Neuronal stem cell (in vitro differentiated cells): ENCODE results near the gene RAB6B.

Experiments used
- DNase-seq: peaks from one replicate; pipeline ENCODE4 v3.0.0-alpha.2; 2013; ENCODE audit warnings: low spot score
- H2AFZ ChIP-seq: one replicate; pipeline ENCODE4 v1.6.1; 2013; ENCODE audit warnings: mild to moderate bottlenecking, low read length, inconsistent platforms
- H2AK5ac ChIP-seq: 2 replicates; pipeline ENCODE4 v1.6.1; 2013; ENCODE audit warnings: low read depth, mild to moderate bottlenecking, inconsistent platforms, low read length, moderate library complexity, mixed read lengths
- H2BK120ac ChIP-seq: 2 replicates; pipeline ENCODE4 v1.6.1; 2013; ENCODE audit warnings: low read depth, mild to moderate bottlenecking, inconsistent platforms, low read length, moderate library complexity, mixed read lengths
- H2BK12ac ChIP-seq: one replicate; pipeline ENCODE4 v1.6.1; 2013; ENCODE audit warnings: low read length, inconsistent platforms
- H2BK15ac ChIP-seq: 2 replicates; pipeline ENCODE4 v1.6.1; 2013; ENCODE audit warnings: mild to moderate bottlenecking, low read length, inconsistent platforms, mixed read lengths
- H2BK5ac ChIP-seq: one replicate; pipeline ENCODE4 v1.6.1; 2013; ENCODE audit warnings: inconsistent platforms, mild to moderate bottlenecking, low read length, moderate library complexity
- H3K14ac ChIP-seq: one replicate; pipeline ENCODE4 v1.6.1; 2013; ENCODE audit warnings: low read length, inconsistent platforms
- H3K18ac ChIP-seq: 2 replicates; pipeline ENCODE4 v1.6.1; 2013; ENCODE audit warnings: low read length, inconsistent platforms
- H3K23ac ChIP-seq: 2 replicates; pipeline ENCODE4 v1.6.1; 2013; ENCODE audit warnings: low read depth, mild to moderate bottlenecking, mixed read lengths, low read length, inconsistent platforms; ENCODE audit not compliant: poor library complexity
- H3K27ac ChIP-seq: replicated peaks from 3 replicates; pipeline ENCODE4 v1.5.1; 2013; ENCODE audit warnings: low read length, inconsistent platforms
- H3K27me3 ChIP-seq, 3 experiments: 2 replicates each; pipeline ENCODE4 v1.6.1; 2013; ENCODE audit warnings: low read length in 3 of 3, mild to moderate bottlenecking in 2 of 3, inconsistent platforms in 1 of 3, low read depth in 1 of 3, mixed read lengths in 1 of 3, moderate library complexity in 1 of 3; ENCODE audit not compliant: control insufficient read depth in 3 of 3, insufficient read depth in 3 of 3
- H3K36me3 ChIP-seq, 2 donors: replicated peaks in 1 of 2; 2 replicates each; pipeline ENCODE4 v1.6.1; 2013; ENCODE audit warnings: low read length in 2 of 2; ENCODE audit not compliant: control insufficient read depth in 2 of 2, insufficient read depth in 2 of 2
- H3K4ac ChIP-seq: 2 replicates; pipeline ENCODE4 v1.6.1; 2013; ENCODE audit warnings: inconsistent platforms, mild to moderate bottlenecking, low read length, moderate library complexity
- H3K4me1 ChIP-seq, 2 donors: 1 replicate in 1 of 2; 2 replicates in 1 of 2; pipeline ENCODE4 v1.6.1; 2013; ENCODE audit warnings: low read length in 2 of 2, low read depth in 1 of 2; ENCODE audit not compliant: control insufficient read depth in 2 of 2, insufficient read depth in 1 of 2
- H3K4me2 ChIP-seq: one replicate; pipeline ENCODE4 v1.6.1; 2013; ENCODE audit warnings: mild to moderate bottlenecking, low read length, inconsistent platforms; ENCODE audit not compliant: insufficient read depth, poor library complexity, severe bottlenecking
- H3K4me3 ChIP-seq, 2 donors: 2 replicates each; pipeline ENCODE4 v1.5.1; 2013; ENCODE audit warnings: low read length in 2 of 2, mild to moderate bottlenecking in 2 of 2, inconsistent platforms in 1 of 2, moderate library complexity in 1 of 2
- H3K79me1 ChIP-seq: one replicate; pipeline ENCODE4 v1.6.1; 2013; ENCODE audit warnings: low read depth, mild to moderate bottlenecking, inconsistent platforms, low read length, moderate library complexity
- H3K9ac ChIP-seq: one replicate; pipeline ENCODE4 v1.6.1; 2013; ENCODE audit warnings: mild to moderate bottlenecking, low read depth, low read length, inconsistent platforms; ENCODE audit not compliant: poor library complexity
- H3K9me3 ChIP-seq, 2 donors: replicated peaks in 1 of 2; 2 replicates each; pipeline versions ENCODE3 to v1.6.1; 2013; ENCODE audit warnings: low read length in 2 of 2, mild to moderate bottlenecking in 2 of 2, inconsistent platforms in 1 of 2, low read depth in 1 of 2, mixed read lengths in 1 of 2, moderate library complexity in 1 of 2; ENCODE audit not compliant: control insufficient read depth in 2 of 2, insufficient read depth in 1 of 2
- H4K8ac ChIP-seq: one replicate; pipeline ENCODE4 v1.6.1; 2013; ENCODE audit warnings: low read depth, mild to moderate bottlenecking, inconsistent platforms, low read length, moderate library complexity
- H4K91ac ChIP-seq: one replicate; pipeline ENCODE4 v1.6.1; 2013; ENCODE audit warnings: low read length, low read depth, mild to moderate bottlenecking, inconsistent platforms; ENCODE audit not compliant: poor library complexity
- WGBS, 2 donors: extraction: QIAGEN DNeasy Blood & Tissue Kit; methylation state at CpG; one replicate each; pipeline ENCODE4 v1.1.7; 2013; ENCODE audit warnings: missing lambda C conversion rate in 2 of 2, mixed read lengths in 1 of 2; ENCODE audit not compliant: insufficient read length in 2 of 2, insufficient replicate concordance in 1 of 2; ENCODE audit errors: extremely low coverage in 2 of 2; 5-methylcytosine and 5-hydroxymethylcytosine counted together

Gene RAB6B

DNA sequence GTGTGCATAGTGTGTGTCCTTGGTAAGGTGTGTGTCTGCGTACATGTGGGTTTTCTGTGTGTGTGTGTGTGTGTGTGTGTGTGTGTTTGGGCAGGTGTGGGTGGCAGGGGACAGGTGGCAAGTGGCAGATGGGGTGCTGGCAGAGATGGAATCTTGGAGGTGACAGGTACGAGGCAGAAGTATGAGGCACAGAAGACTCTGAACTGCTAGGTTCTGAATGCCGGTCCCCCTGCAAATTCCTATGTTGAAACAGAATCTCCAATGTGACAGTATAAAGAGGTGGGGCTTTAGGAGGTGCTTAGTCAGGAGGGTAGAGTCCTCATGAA lies 60.3 kb downstream of the RAB6B start:
- Histone ChIP-seq H3K23ac (no peak overlapping the region), H3K36me3 (peaks cover 0 to 23% of the 10 kb centered on the region in 2 donors), H2BK15ac (no peak overlapping the region), H3K9me3 (peaks cover 0 to 2% of the 10 kb centered on the region in 2 donors), H2AK5ac (no peak overlapping the region), H3K27me3 (peaks cover 0 to 19% (median 0%) of the 10 kb centered on the region in 3 experiments), H3K4me3 (no peak overlapping the region), H4K91ac (no peak overlapping the region), H2AFZ (no peak overlapping the region), H2BK5ac (no peak overlapping the region), H3K14ac (no peak overlapping the region), H3K4me1 (no peaks in the 10 kb centered on the region), H2BK12ac (no peak overlapping the region), H4K8ac (no peak overlapping the region), H3K9ac (peak overlapping the region; percentile 65), H3K18ac (no peak overlapping the region), H3K4ac (no peak overlapping the region), H3K27ac (no peak overlapping the region), H3K4me2 (no peak overlapping the region), H2BK120ac (no peak overlapping the region), H3K79me1 (no peaks in the 10 kb centered on the region)
- WGBS, 2 donors = no CpG with 5 or more reads among the region's 3 CpGs
- no peak for DNase-seq

- 100% methylated on average over 3 of the region's 14 CpGs; no CpG with 5 or more reads in 1 of the 2 donors for WGBS, 2 donors
- H3K79me1 ChIP-seq = no peaks in the 10 kb centered on the region
- H3K23ac ChIP-seq = no peak overlapping the region
- peaks cover 0 to 23% of the 10 kb centered on the region in 2 donors for H3K36me3 ChIP-seq
- H2AK5ac ChIP-seq = no peak overlapping the region
- H3K4ac ChIP-seq = no peak overlapping the region
- no peak overlapping the region for H4K8ac ChIP-seq
- no peak overlapping the region for H3K4me3 ChIP-seq
- H2BK15ac ChIP-seq = no peak overlapping the region
- peaks cover 0 to 20% (median 0%) of the 10 kb centered on the region in 3 experiments for H3K27me3 ChIP-seq
- no peak overlapping the region for H2BK5ac ChIP-seq
- H3K18ac ChIP-seq = no peak overlapping the region
- no peak overlapping the region for H2BK120ac ChIP-seq
- H2AFZ ChIP-seq = no peak overlapping the region
- H3K9me3 ChIP-seq = peaks cover 0 to 2% of the 10 kb centered on the region in 2 donors
- DNase-seq = no peak
- H3K27ac ChIP-seq = no peak overlapping the region
- no peak overlapping the region for H2BK12ac ChIP-seq
- peak overlapping the region; percentile 65 for H3K9ac ChIP-seq
- H4K91ac ChIP-seq = no peak overlapping the region
- no peaks in the 10 kb centered on the region for H3K4me1 ChIP-seq
- no peak overlapping the region for H3K14ac ChIP-seq
- no peak overlapping the region for H3K4me2 ChIP-seq
These were observed 60.9 kb downstream of the RAB6B start for GRCh38 chr3:133834621-133835417.

GRCh38 chr3:133833880-133834620 lies 61.6 kb downstream of the RAB6B start:
- no peak overlapping the region for H3K23ac ChIP-seq
- no peak overlapping the region for H2AFZ ChIP-seq
- no peak overlapping the region for H3K14ac ChIP-seq
- H3K27me3 ChIP-seq = peaks cover 0 to 20% (median 0%) of the 10 kb centered on the region in 3 experiments
- peaks cover 0 to 18% of the 10 kb centered on the region in 2 donors for H3K36me3 ChIP-seq
- H2AK5ac ChIP-seq = no peak overlapping the region
- H3K9me3 ChIP-seq = peaks cover 0 to 2% of the 10 kb centered on the region in 2 donors
- H3K27ac ChIP-seq = no peak overlapping the region
- no CpG with 5 or more reads among the region's 13 CpGs for WGBS, 2 donors
- H3K4me3 ChIP-seq = no peak overlapping the region
- no peak overlapping the region for H4K91ac ChIP-seq
- no peak overlapping the region for H3K4ac ChIP-seq
- no peak for DNase-seq
- H3K9ac ChIP-seq = no peak overlapping the region
- H3K18ac ChIP-seq = no peak overlapping the region
- no peaks in the 10 kb centered on the region for H3K79me1 ChIP-seq
- no peak overlapping the region for H2BK15ac ChIP-seq
- H2BK5ac ChIP-seq = no peak overlapping the region
- H3K4me2 ChIP-seq = no peak overlapping the region
- no peaks in the 10 kb centered on the region for H3K4me1 ChIP-seq
- H4K8ac ChIP-seq = no peak overlapping the region
- H2BK120ac ChIP-seq = no peak overlapping the region
- no peak overlapping the region for H2BK12ac ChIP-seq

- no peak for DNase-seq
- Histone ChIP-seq H3K18ac (no peak overlapping the region), H3K14ac (no peak overlapping the region), H3K36me3 (peaks cover 0 to 15% of the 10 kb centered on the region in 2 donors), H2AFZ (no peak overlapping the region), H3K4me2 (no peak overlapping the region), H3K79me1 (no peaks in the 10 kb centered on the region), H2BK5ac (no peak overlapping the region), H3K9me3 (peaks cover 0 to 2% of the 10 kb centered on the region in 2 donors), H3K23ac (no peak overlapping the region), H2BK120ac (no peak overlapping the region), H2BK15ac (no peak overlapping the region), H3K27me3 (peaks cover 0 to 24% (median 0%) of the 10 kb centered on the region in 3 experiments), H3K4ac (no peak overlapping the region), H4K8ac (no peak overlapping the region), H4K91ac (no peak overlapping the region), H2AK5ac (no peak overlapping the region), H2BK12ac (no peak overlapping the region), H3K4me1 (no peaks in the 10 kb centered on the region), H3K4me3 (no peak overlapping the region), H3K27ac (no peak overlapping the region), H3K9ac (no peak overlapping the region)
- WGBS, 2 donors = no CpG with 5 or more reads among the region's 5 CpGs
These were observed 62.4 kb downstream of the RAB6B start for GRCh38 chr3:133833267-133833666.
